Thyroid gland (tissue), 4 donors: Measurements from ENCODE around the gene ANKRD22. TPM values are rescaled to one million over a fixed set of nuclear protein-coding genes. Genes with fewer than 3 reads are reported as not detected.

Experiments used
- DNase-seq, 2 donors: peaks; one replicate each; pipeline ENCODE4 v3.0.0-alpha.2; 2019
- H3K27ac ChIP-seq, 3 donors: fragments of 200-600 bp; sonication (generic); 1 replicate in 2 of 3; 2 replicates in 1 of 3; pipeline ENCODE4 v1.5.1; 2016 to 2019; ENCODE audit warnings: mild to moderate bottlenecking in 1 of 3, moderate library complexity in 1 of 3
- H3K27me3 ChIP-seq: fragments of 200-600 bp; sonication (generic); one replicate; pipeline ENCODE4 v1.5.1; 2019
- H3K36me3 ChIP-seq, 2 donors: fragments of 200-600 bp; sonication (generic); one replicate each; pipeline ENCODE4 v1.5.1; 2016 to 2019
- H3K4me1 ChIP-seq, 2 donors: fragments of 200-600 bp; sonication (generic); one replicate each; pipeline ENCODE4 v1.5.1; 2017 to 2019
- H3K4me3 ChIP-seq, 3 donors: fragments of 200-600 bp; sonication (generic); replicated peaks in 1 of 3; 1 replicate in 2 of 3; 2 replicates in 1 of 3; pipeline ENCODE4 v1.5.1; 2016; ENCODE audit warnings: mild to moderate bottlenecking in 1 of 3
- H3K9me3 ChIP-seq: fragments of 200-600 bp; sonication (generic); one replicate; pipeline ENCODE4 v1.5.1; 2017
- POLR2A ChIP-seq, 2 donors: fragments of 450-650 bp; IDR thresholded peaks; one replicate each; pipeline ENCODE4 v1.6.1; 2017; ENCODE audit warnings: antibody characterized with exemption in 2 of 2, mild to moderate bottlenecking in 2 of 2, moderate library complexity in 1 of 2
- WGBS, 2 donors: methylation state at CpG; one replicate each; pipeline ENCODE4 v1.1.5; 2017; 5-methylcytosine and 5-hydroxymethylcytosine counted together
- intact Hi-C: fragments of 100-400 bp; cut with DNase I; formaldehyde crosslinking; loops from one replicate; pipeline ENCODE4 v1.15.1; 2023
- total RNA-seq, 4 donors: library from RNA; depleted of rRNA; stranded (reverse); fragments of >200 nt; gene quantifications; one replicate each; pipeline ENCODE4 v1.2.3, GENCODE V29; 2016
- TF ChIP-seq, protein P1 (sequence below), 6 experiments: fragments of 200-600 bp in 3 of 6; fragments of 450-650 bp in 3 of 6; sonication (generic) in 3 of 6; IDR thresholded peaks; one replicate each; pipeline ENCODE4 v1.5.1; 2016 to 2019; ENCODE audit warnings: antibody characterized with exemption in 6 of 6, mild to moderate bottlenecking in 2 of 6, inconsistent platforms in 1 of 6, moderate library complexity in 1 of 6

ANKRD22 gene
- total RNA-seq, 4 donors from 2014 or later: not detected

- intact Hi-C loops: no loop called here
- no peak overlapping the region for H3K27ac ChIP-seq
Measured at GRCh38 chr10:88877298-88877697, 25.7 kb upstream of the ANKRD22 start.

GRCh38 chr10:88875081-88875480, 23.4 kb upstream of the ANKRD22 start:
- DNase-seq: no peak
- Histone ChIP-seq H3K9me3 (no peaks in the 10 kb centered on the region), H3K27me3 (no peaks in the 10 kb centered on the region), H3K27ac (no peak overlapping the region), H3K36me3 (no peaks in the 10 kb centered on the region), H3K4me1 (no peaks in the 10 kb centered on the region), H3K4me3 (no peak overlapping the region)
- intact Hi-C loops: no loop called here
- TF ChIP-seq POLR2A (IDR thresholded peaks at IDR 0.05): no peak
- TF ChIP-seq, protein P1, sequence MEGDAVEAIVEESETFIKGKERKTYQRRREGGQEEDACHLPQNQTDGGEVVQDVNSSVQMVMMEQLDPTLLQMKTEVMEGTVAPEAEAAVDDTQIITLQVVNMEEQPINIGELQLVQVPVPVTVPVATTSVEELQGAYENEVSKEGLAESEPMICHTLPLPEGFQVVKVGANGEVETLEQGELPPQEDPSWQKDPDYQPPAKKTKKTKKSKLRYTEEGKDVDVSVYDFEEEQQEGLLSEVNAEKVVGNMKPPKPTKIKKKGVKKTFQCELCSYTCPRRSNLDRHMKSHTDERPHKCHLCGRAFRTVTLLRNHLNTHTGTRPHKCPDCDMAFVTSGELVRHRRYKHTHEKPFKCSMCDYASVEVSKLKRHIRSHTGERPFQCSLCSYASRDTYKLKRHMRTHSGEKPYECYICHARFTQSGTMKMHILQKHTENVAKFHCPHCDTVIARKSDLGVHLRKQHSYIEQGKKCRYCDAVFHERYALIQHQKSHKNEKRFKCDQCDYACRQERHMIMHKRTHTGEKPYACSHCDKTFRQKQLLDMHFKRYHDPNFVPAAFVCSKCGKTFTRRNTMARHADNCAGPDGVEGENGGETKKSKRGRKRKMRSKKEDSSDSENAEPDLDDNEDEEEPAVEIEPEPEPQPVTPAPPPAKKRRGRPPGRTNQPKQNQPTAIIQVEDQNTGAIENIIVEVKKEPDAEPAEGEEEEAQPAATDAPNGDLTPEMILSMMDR (IDR thresholded peaks at IDR 0.05): no peak

More at GRCh38 chr10:88877298-88877697, 25.7 kb upstream of the ANKRD22 start:
- Histone ChIP-seq H3K9me3 (no peaks in the 10 kb centered on the region), H3K27me3 (no peaks in the 10 kb centered on the region), H3K36me3 (no peaks in the 10 kb centered on the region), H3K4me3 (no peak overlapping the region), H3K4me1 (no peaks in the 10 kb centered on the region)
- no peak for DNase-seq
- WGBS, 2 donors: 66 to 72% methylated on average over 6 of the region's 6 CpGs
- TF ChIP-seq, protein P1 (IDR thresholded peaks at IDR 0.05): no peak
- TF ChIP-seq POLR2A (IDR thresholded peaks at IDR 0.05): no peak

GRCh38 chr10:88874281-88874680, 22.6 kb upstream of the ANKRD22 start:
- intact Hi-C loops: no loop called here
- 84% methylated on average over 2 of the region's 2 CpGs for WGBS, 2 donors
- TF ChIP-seq POLR2A (IDR thresholded peaks at IDR 0.05): no peak
- TF ChIP-seq, protein P1 (IDR thresholded peaks at IDR 0.05): no peak

GRCh38 chr10:88873757-88874156, 22.1 kb upstream of the ANKRD22 start:
- Histone ChIP-seq H3K36me3 (no peaks in the 10 kb centered on the region), H3K9me3 (no peaks in the 10 kb centered on the region), H3K4me3 (no peak overlapping the region), H3K27me3 (no peaks in the 10 kb centered on the region), H3K4me1 (no peaks in the 10 kb centered on the region), H3K27ac (no peak overlapping the region)
- no peak for DNase-seq
- 44 to 60% methylated on average over 2 of the region's 2 CpGs for WGBS, 2 donors
- no peak for TF ChIP-seq POLR2A (IDR thresholded peaks at IDR 0.05)
- TF ChIP-seq, protein P1 (IDR thresholded peaks at IDR 0.05): no peak
- intact Hi-C loops: no loop called here

More at GRCh38 chr10:88874281-88874680, 22.6 kb upstream of the ANKRD22 start:
- no peak overlapping the region for H3K27ac ChIP-seq
- H3K4me1 ChIP-seq: no peaks in the 10 kb centered on the region
- no peaks in the 10 kb centered on the region for H3K36me3 ChIP-seq
- no peaks in the 10 kb centered on the region for H3K9me3 ChIP-seq
- H3K4me3 ChIP-seq: no peak overlapping the region
- DNase-seq: no peak
- H3K27me3 ChIP-seq: no peaks in the 10 kb centered on the region

DNA sequence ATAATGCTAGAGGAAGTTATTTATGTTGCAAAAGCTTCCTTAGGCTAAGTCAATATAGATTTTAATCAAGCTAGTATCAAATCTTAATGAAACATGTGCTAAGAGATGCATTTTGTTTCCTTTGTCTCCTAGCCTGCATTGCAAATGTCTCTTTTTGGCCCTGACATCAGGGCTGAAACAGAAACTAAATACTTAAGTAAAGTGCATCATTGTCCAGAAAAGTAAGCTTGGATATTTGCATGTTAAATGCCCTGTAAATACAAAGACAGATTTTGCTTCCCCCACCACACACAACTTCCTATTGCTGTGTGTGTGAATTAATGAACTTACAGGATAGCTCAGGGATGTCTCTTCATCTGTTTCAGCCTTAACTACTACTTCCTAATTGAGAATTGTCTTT, 18.4 kb upstream of the ANKRD22 start:
- H3K27me3 ChIP-seq: no peaks in the 10 kb centered on the region
- H3K36me3 ChIP-seq: no peaks in the 10 kb centered on the region
- H3K4me1 ChIP-seq: no peaks in the 10 kb centered on the region
- no peak for TF ChIP-seq POLR2A (IDR thresholded peaks at IDR 0.05)
- TF ChIP-seq, protein P1 (IDR thresholded peaks at IDR 0.05): no peak
- H3K27ac ChIP-seq: no peak overlapping the region
- H3K4me3 ChIP-seq: no peak overlapping the region
- no peak for DNase-seq
- intact Hi-C loops: no loop called here
- no peaks in the 10 kb centered on the region for H3K9me3 ChIP-seq
